SH-SY5Y (cell line): ENCODE results near the gene MOCS3.

Source experiments
- GATA2 ChIP-seq: IDR thresholded peaks from 2 replicates; pipeline ENCODE4 v1.6.1; 2011; ENCODE audit warnings: mild to moderate bottlenecking, low read depth, low read length
- GATA3 ChIP-seq: IDR thresholded peaks from 2 replicates; pipeline ENCODE4 v1.6.1; 2011; ENCODE audit warnings: low read depth, mild to moderate bottlenecking, low read length, moderate library complexity

GRCh38 chr20:50993876-50994275 lies 35.3 kb downstream of the MOCS3 start:
- no peak for TF ChIP-seq GATA2
- no peak for TF ChIP-seq GATA3
